HG03280 (cell line): Measurements from ENCODE around the gene C5AR2.
"Not testable (repeated sequence)": the region's sequence is repeated elsewhere in the genome, so short reads cannot be mapped to it uniquely, and the experiment has no call there.

Experiments used
- ATAC-seq: cut with Tn5 transposase; IDR thresholded peaks from one replicate; pipeline ENCODE4 v1.9.1; 2021; ENCODE audit warnings: mild to moderate bottlenecking, moderate library complexity; ENCODE audit not compliant: unreplicated experiment

The C5AR2 gene

GRCh38 chr19:47358936-47359335 is 27.0 kb downstream of the C5AR2 start:
- ATAC-seq, result no peak

GRCh38 chr19:47362321-47362720 is 30.3 kb downstream of the C5AR2 start:
- no peak for ATAC-seq

GRCh38 chr19:47363758-47364531 is 32.0 kb downstream of the C5AR2 start:
- no peak for ATAC-seq

- not testable (repeated sequence) for ATAC-seq
These were observed 33.5 kb downstream of the C5AR2 start for GRCh38 chr19:47365455-47365854.

- ATAC-seq, result no peak
These were observed 38.2 kb downstream of the C5AR2 start for GRCh38 chr19:47370045-47370611.

GRCh38 chr19:47371261-47371660 is 39.3 kb downstream of the C5AR2 start:
- ATAC-seq, result no peak

- no peak for ATAC-seq
These were observed 40.6 kb downstream of the C5AR2 start for GRCh38 chr19:47372603-47373002.

- no peak for ATAC-seq
These were observed 41.6 kb downstream of the C5AR2 start for GRCh38 chr19:47373246-47374240.

GRCh38 chr19:47374876-47375693 is 43.1 kb downstream of the C5AR2 start:
- no peak for ATAC-seq

- no peak for ATAC-seq
These were observed 44.0 kb downstream of the C5AR2 start for GRCh38 chr19:47375694-47376588.

GRCh38 chr19:47376589-47377144 is 44.7 kb downstream of the C5AR2 start:
- no peak for ATAC-seq

GRCh38 chr19:47377208-47377701 is 45.3 kb downstream of the C5AR2 start:
- ATAC-seq, result no peak

GRCh38 chr19:47377801-47378200 is 45.8 kb downstream of the C5AR2 start:
- no peak for ATAC-seq

GRCh38 chr19:47378246-47378645 is 46.3 kb downstream of the C5AR2 start:
- ATAC-seq, result no peak

GRCh38 chr19:47379381-47379938 is 47.5 kb downstream of the C5AR2 start:
- ATAC-seq, result no peak

GRCh38 chr19:47380559-47380958 is 48.6 kb downstream of the C5AR2 start:
- ATAC-seq, result no peak

- ATAC-seq, result no peak
These were observed 49.1 kb downstream of the C5AR2 start for GRCh38 chr19:47381121-47381520.

GRCh38 chr19:47381653-47382279 is 49.8 kb downstream of the C5AR2 start:
- ATAC-seq, result no peak
